Measurements from ENCODE around the gene CPA1. TPM values are rescaled to one million over a fixed set of nuclear protein-coding genes. Genes with fewer than 3 reads are reported as not detected.

Gene CPA1
- total RNA-seq, 5 donors from 2014 or later (not counting 1 experiment from before 2014, with no cell fraction given), result 15.8 to 22.5 (median 16.0) TPM; not detected in 2

GRCh38 chr7:130346941-130347340 lies 33.4 kb upstream of the CPA1 start:
- ATAC-seq (replicated peaks in 1 of 4), result no peak
- POLR2A ChIA-PET, result no interaction called here
- H3K27me3 Mint-ChIP-seq, result peaks cover 0 to 12% of the 10 kb centered on the region in 2 donors

DNA sequence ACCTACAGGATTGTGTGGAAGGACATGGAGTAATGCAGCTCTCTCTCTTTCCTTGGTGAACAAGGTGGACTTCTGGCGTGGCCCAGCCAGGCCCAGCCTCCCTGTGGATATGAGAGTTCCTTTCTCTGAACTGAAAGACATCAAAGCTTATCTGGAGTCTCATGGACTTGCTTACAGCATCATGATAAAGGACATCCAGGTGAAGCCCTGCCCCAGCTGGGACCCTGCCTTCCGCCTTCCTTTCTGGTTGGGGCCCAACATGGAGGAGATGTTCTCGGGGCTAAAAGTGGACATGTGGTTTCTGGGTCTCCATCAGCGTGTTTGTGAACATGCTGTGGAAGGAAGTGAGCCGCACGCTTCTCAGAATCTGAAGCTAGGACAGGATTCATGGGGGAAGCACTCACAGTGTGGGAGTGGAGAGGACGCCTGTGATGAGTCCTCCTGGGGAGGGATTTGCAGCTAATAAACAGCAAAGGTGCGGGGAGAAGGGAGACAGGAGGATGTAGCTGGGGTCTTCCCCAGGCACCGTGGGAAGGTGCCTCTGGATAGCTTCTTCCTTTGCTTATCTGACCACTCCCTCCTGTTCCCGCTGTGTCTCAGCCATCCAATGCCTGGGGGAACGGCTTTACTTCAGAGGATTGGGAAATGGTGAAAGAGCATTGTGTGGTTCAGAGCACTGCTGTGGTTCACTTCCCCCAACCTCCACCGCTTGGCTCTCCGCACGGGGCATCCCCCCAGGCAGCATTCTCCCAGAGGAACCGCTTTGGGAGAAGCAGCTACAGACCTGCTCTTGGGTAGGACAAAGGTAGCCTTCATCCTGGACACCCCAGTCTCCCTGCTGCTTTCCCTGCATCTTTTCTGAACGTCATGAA lies 30.1 kb upstream of the CPA1 start:
- no peaks in the 10 kb centered on the region for H3K36me3 ChIP-seq (ENCODE audit: control insufficient read depth in 2 of 2, extremely low read depth in 1 of 2, insufficient read depth in 1 of 2, low read length in 1 of 2)
- Mint-ChIP-seq H3K4me1 (peaks cover 5 to 11% (median 8%) of the 10 kb centered on the region in 3 donors), H3K27ac (no peak overlapping the region), H3K27me3 (peaks cover 0 to 12% of the 10 kb centered on the region in 2 donors), H3K9me3 (no peaks in the 10 kb centered on the region), H3K4me3 (no peak overlapping the region), H3K36me3 (no peaks in the 10 kb centered on the region)
- DNase-seq, result no peak
- ChIA-PET POLR2A (interaction anchor here in 1 of 2 donors (0.7 kb wide), 1 partner anchor 667 kb away, joined by 4 read pairs; no protein-coding TSS in a partner anchor), CTCF (interaction anchor here in 1 of 2 donors (0.6 to 1.1 kb wide), 2 partner anchors 139 to 183 kb away, joined by 3 to 6 read pairs; no protein-coding TSS in a partner anchor)
- no peaks in the 10 kb centered on the region for H3K9me3 ChIP-seq
- peaks cover 0 to 7% of the 10 kb centered on the region in 2 experiments for H3K4me1 ChIP-seq (ENCODE audit: control insufficient read depth in 1 of 2, extremely low read depth in 1 of 2, insufficient read depth in 2 of 2, low read length in 2 of 2)
- H3K27me3 ChIP-seq (replicated peaks in 1 of 2; ENCODE audit: control insufficient read depth in 2 of 2, extremely low read depth in 1 of 2, insufficient read depth in 2 of 2, low read length in 1 of 2), result peaks cover 0 to 34% of the 10 kb centered on the region in 2 experiments
- WGBS (ENCODE audit: insufficient coverage), result 59% methylated on average over 8 of the region's 16 CpGs
- no peak overlapping the region for H3K27ac ChIP-seq (ENCODE audit: low read length)
- H3K4me3 ChIP-seq (ENCODE audit: control insufficient read depth in 1 of 2, extremely low read depth in 1 of 2, low read length in 1 of 2), result no peak overlapping the region
- no peak for ATAC-seq (replicated peaks in 1 of 4)

More at GRCh38 chr7:130346941-130347340, 33.4 kb upstream of the CPA1 start:
- H3K36me3 Mint-ChIP-seq, result no peaks in the 10 kb centered on the region
- no peak overlapping the region for H3K27ac Mint-ChIP-seq
- peaks cover 0 to 11% (median 8%) of the 10 kb centered on the region in 3 donors for H3K4me1 Mint-ChIP-seq
- H3K9me3 Mint-ChIP-seq, result no peaks in the 10 kb centered on the region
- Histone ChIP-seq H3K27me3 (replicated peaks in 1 of 2; ENCODE audit: control insufficient read depth in 2 of 2, extremely low read depth in 1 of 2, insufficient read depth in 2 of 2, low read length in 1 of 2) (peaks cover 0 to 34% of the 10 kb centered on the region in 2 experiments), H3K4me1 (ENCODE audit: control insufficient read depth in 1 of 2, extremely low read depth in 1 of 2, insufficient read depth in 2 of 2, low read length in 2 of 2) (peaks cover 0 to 7% of the 10 kb centered on the region in 2 experiments), H3K4me3 (ENCODE audit: control insufficient read depth in 1 of 2, extremely low read depth in 1 of 2, low read length in 1 of 2) (no peak overlapping the region), H3K36me3 (ENCODE audit: control insufficient read depth in 2 of 2, extremely low read depth in 1 of 2, insufficient read depth in 1 of 2, low read length in 1 of 2) (no peaks in the 10 kb centered on the region), H3K9me3 (no peaks in the 10 kb centered on the region), H3K27ac (ENCODE audit: low read length) (no peak overlapping the region)
- no peak for DNase-seq
- CTCF ChIA-PET, result no interaction called here
- WGBS (ENCODE audit: insufficient coverage), result 49% methylated on average over 3 of the region's 12 CpGs
- no peak overlapping the region for H3K4me3 Mint-ChIP-seq

DNA sequence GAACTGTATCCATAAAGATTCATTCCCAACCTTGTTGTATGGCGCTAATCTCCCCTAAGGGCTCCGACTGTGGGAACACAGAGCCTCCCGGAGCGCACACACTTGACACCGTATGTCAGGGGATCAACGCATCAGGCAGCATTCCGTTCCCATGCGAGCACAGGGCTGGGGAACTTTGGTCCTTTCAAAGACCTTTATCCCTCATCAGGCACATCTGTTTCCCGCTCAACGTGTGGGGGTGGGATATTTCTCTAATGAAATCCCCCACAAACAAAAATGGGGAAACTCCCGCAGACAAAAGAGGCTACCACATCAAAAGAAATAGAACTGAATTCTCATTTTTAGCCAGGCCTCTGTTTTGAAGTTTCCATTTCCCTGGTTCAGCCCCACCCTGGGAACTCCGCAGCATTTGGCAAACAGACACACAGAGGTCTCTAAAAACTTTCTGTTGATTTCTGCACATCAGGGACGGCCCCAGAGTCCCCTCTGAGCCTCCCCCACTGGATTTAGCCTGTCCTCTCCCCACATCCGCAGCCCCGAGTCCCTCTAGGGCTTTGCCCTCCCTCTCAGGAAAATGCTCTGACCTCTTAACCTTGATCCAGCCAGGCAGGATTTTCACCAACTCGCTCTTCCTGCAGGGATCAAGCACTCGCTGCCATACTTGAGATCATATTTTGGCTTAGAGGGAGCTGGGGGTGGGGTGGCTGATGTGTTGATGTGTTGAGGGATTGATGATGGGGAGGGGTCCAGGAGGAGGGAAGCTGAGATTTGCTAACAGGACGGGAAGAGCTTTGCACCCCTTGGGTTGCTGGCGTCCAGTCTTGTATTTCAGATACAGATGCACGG lies 29.1 kb upstream of the CPA1 start:
- Mint-ChIP-seq H3K36me3 (no peaks in the 10 kb centered on the region), H3K4me3 (no peak overlapping the region), H3K27me3 (peaks cover 0 to 10% of the 10 kb centered on the region in 2 donors), H3K4me1 (peaks cover 5 to 11% (median 8%) of the 10 kb centered on the region in 3 donors), H3K27ac (no peak overlapping the region), H3K9me3 (no peaks in the 10 kb centered on the region)
- H3K4me1 ChIP-seq (ENCODE audit: control insufficient read depth in 1 of 2, extremely low read depth in 1 of 2, insufficient read depth in 2 of 2, low read length in 2 of 2), result peaks cover 0 to 7% of the 10 kb centered on the region in 2 experiments
- 54% methylated on average over 14 of the region's 20 CpGs for WGBS (ENCODE audit: insufficient coverage)
- no peaks in the 10 kb centered on the region for H3K36me3 ChIP-seq (ENCODE audit: control insufficient read depth in 2 of 2, extremely low read depth in 1 of 2, insufficient read depth in 1 of 2, low read length in 1 of 2)
- no peak overlapping the region for H3K4me3 ChIP-seq (ENCODE audit: control insufficient read depth in 1 of 2, extremely low read depth in 1 of 2, low read length in 1 of 2)
- POLR2A ChIA-PET, result no interaction called here
- peaks cover 0 to 34% of the 10 kb centered on the region in 2 experiments for H3K27me3 ChIP-seq (replicated peaks in 1 of 2; ENCODE audit: control insufficient read depth in 2 of 2, extremely low read depth in 1 of 2, insufficient read depth in 2 of 2, low read length in 1 of 2)
- no peaks in the 10 kb centered on the region for H3K9me3 ChIP-seq
- no peak for ATAC-seq (replicated peaks in 1 of 4)
- DNase-seq, result no peak
- H3K27ac ChIP-seq (ENCODE audit: low read length), result no peak overlapping the region
- CTCF ChIA-PET, result no interaction called here

GRCh38 chr7:130351791-130352090 lies 28.6 kb upstream of the CPA1 start:
- no peak for ATAC-seq (replicated peaks in 1 of 4)

DNA sequence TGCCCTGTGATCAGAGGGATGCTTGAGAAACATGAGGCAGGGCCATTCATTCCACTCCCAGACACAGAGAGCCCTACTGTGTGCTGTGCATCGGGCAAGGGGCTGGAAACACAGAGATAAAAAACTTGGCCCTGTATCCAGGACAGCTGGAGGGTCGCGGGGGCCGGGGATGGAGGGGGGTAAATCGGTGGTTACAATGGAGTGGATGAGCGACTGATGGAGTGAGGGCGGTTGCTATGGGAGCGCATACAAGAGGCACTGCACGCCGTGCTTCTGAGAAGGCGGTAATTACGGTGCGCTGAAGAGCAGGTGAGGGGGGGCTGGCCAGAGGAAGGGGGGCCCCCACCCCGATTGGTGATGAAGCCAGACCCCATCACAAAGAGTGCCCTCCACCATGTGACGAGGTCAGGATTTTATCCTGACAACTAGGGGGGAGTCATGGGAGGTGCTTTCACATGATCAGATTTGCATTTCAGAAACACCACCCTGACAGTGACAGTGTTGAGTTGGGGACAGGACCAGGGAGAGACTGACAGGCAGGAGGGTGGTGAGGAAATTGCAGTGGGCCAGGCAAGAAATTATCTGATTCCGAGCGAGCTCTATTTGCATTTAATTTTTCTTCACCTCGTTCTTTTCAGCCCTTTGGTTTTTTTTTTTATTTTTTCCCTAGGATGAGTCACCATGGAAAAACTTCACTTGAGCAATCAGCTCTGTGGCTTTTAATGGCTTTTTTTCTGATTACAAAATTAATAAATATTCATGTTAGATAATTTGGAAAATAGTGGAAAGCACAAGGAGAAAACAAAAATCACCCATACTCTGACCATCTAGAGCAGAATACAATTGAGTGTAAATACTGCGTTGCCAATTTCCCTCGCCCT lies 27.9 kb upstream of the CPA1 start:
- Mint-ChIP-seq H3K27ac (peak overlapping the region in 1 of 2 donors; percentile 27), H3K27me3 (peaks cover 0 to 10% of the 10 kb centered on the region in 2 donors), H3K4me1 (peaks cover 5 to 11% (median 8%) of the 10 kb centered on the region in 3 donors), H3K4me3 (no peak overlapping the region), H3K9me3 (no peaks in the 10 kb centered on the region), H3K36me3 (no peaks in the 10 kb centered on the region)
- H3K36me3 ChIP-seq (ENCODE audit: control insufficient read depth in 2 of 2, extremely low read depth in 1 of 2, insufficient read depth in 1 of 2, low read length in 1 of 2), result no peaks in the 10 kb centered on the region
- no peak for ATAC-seq (replicated peaks in 1 of 4)
- H3K27me3 ChIP-seq (replicated peaks in 1 of 2; ENCODE audit: control insufficient read depth in 2 of 2, extremely low read depth in 1 of 2, insufficient read depth in 2 of 2, low read length in 1 of 2), result peaks cover 0 to 25% of the 10 kb centered on the region in 2 experiments
- no peak for DNase-seq
- ChIA-PET POLR2A (no interaction called here), CTCF (interaction anchor here in 1 of 2 donors (0.7 kb wide), 1 partner anchor 1759 kb away, joined by 4 read pairs; no protein-coding TSS in a partner anchor)
- no peak overlapping the region for H3K4me3 ChIP-seq (ENCODE audit: control insufficient read depth in 1 of 2, extremely low read depth in 1 of 2, low read length in 1 of 2)
- no peaks in the 10 kb centered on the region for H3K9me3 ChIP-seq
- no peak overlapping the region for H3K27ac ChIP-seq (ENCODE audit: low read length)
- H3K4me1 ChIP-seq (ENCODE audit: control insufficient read depth in 1 of 2, extremely low read depth in 1 of 2, insufficient read depth in 2 of 2, low read length in 2 of 2), result peaks cover 0 to 7% of the 10 kb centered on the region in 2 experiments
- 89% methylated on average over 14 of the region's 20 CpGs for WGBS (ENCODE audit: insufficient coverage)

More at GRCh38 chr7:130351791-130352090, 28.6 kb upstream of the CPA1 start:
- peaks cover 0 to 7% of the 10 kb centered on the region in 2 experiments for H3K4me1 ChIP-seq (ENCODE audit: control insufficient read depth in 1 of 2, extremely low read depth in 1 of 2, insufficient read depth in 2 of 2, low read length in 2 of 2)
- Mint-ChIP-seq H3K9me3 (no peaks in the 10 kb centered on the region), H3K27me3 (peaks cover 0 to 10% of the 10 kb centered on the region in 2 donors), H3K4me3 (no peak overlapping the region), H3K27ac (peak overlapping the region in 1 of 2 donors; percentile 27), H3K4me1 (peaks cover 5 to 11% (median 8%) of the 10 kb centered on the region in 3 donors), H3K36me3 (no peaks in the 10 kb centered on the region)
- H3K27me3 ChIP-seq (replicated peaks in 1 of 2; ENCODE audit: control insufficient read depth in 2 of 2, extremely low read depth in 1 of 2, insufficient read depth in 2 of 2, low read length in 1 of 2), result peaks cover 0 to 30% of the 10 kb centered on the region in 2 experiments
- WGBS (ENCODE audit: insufficient coverage), result 100% methylated on average over 2 of the region's 6 CpGs
- H3K36me3 ChIP-seq (ENCODE audit: control insufficient read depth in 2 of 2, extremely low read depth in 1 of 2, insufficient read depth in 1 of 2, low read length in 1 of 2), result no peaks in the 10 kb centered on the region
- no peak overlapping the region for H3K27ac ChIP-seq (ENCODE audit: low read length)
- no peaks in the 10 kb centered on the region for H3K9me3 ChIP-seq
- H3K4me3 ChIP-seq (ENCODE audit: control insufficient read depth in 1 of 2, extremely low read depth in 1 of 2, low read length in 1 of 2), result no peak overlapping the region
- ChIA-PET POLR2A (no interaction called here), CTCF (interaction anchor here in 1 of 2 donors (0.7 kb wide), 1 partner anchor 1758 kb away, joined by 4 read pairs; no protein-coding TSS in a partner anchor)
- no peak for DNase-seq

Data from T-cell (primary cell).